GM12875 (cell line): ENCODE results near the gene FEM1B.

Source experiments
- H3K4me3 ChIP-seq: one replicate; pipeline ENCODE4 v1.5.1; 2011; ENCODE audit warnings: low read depth, low read length, control low read depth
- CTCF ChIP-seq: IDR thresholded peaks from 2 replicates; pipeline ENCODE4 v1.5.1; 2011; ENCODE audit warnings: low read depth, mild to moderate bottlenecking, control low read depth, inconsistent platforms, low read length, moderate library complexity, borderline replicate concordance; ENCODE audit not compliant: insufficient read depth

FEM1B gene

GRCh38 chr15:68277603-68278344 is at the start of gene FEM1B:
Gene FEM1B (plus strand): TSS chr15:68277745. CDS start chr15:68278418, 673 bp downstream.
- no peak for TF ChIP-seq CTCF
- peak within 1 kb of the TSS; percentile 81 for H3K4me3 ChIP-seq

GRCh38 chr15:68228143-68228970 is 49.2 kb upstream of the FEM1B start:
- TF ChIP-seq CTCF, result no peak
- H3K4me3 ChIP-seq, result peak overlapping the region; percentile 90

GRCh38 chr15:68228971-68229385 is 48.6 kb upstream of the FEM1B start:
- TF ChIP-seq CTCF, result no peak
- H3K4me3 ChIP-seq, result peak overlapping the region; percentile 90

- no peak for TF ChIP-seq CTCF
Measured at GRCh38 chr15:68229386-68230156, 48.0 kb upstream of the FEM1B start, which contains the start of gene CLN6. Gene CLN6 (minus strand): TSS chr15:68229728. CDS start chr15:68229584, 144 bp downstream.

GRCh38 chr15:68230157-68231100 is 47.1 kb upstream of the FEM1B start:
- TF ChIP-seq CTCF, result no peak
- H3K4me3 ChIP-seq, result peak overlapping the region; percentile 90

More at GRCh38 chr15:68229386-68230156, 48.0 kb upstream of the FEM1B start, which contains the start of gene CLN6:
- H3K4me3 ChIP-seq, result peak within 1 kb of the TSS; percentile 90
